Measurements from ENCODE around the gene GRAP.
A peak's percentile ranks its signal among the peaks of the same experiment; 100 is the strongest.
"Not testable (repeated sequence)": the region's sequence is repeated elsewhere in the genome, so short reads cannot be mapped to it uniquely, and the experiment has no call there.

The GRAP gene

GRCh38 chr17:19046782-19047375 is at the start of gene GRAP:
GRAP (minus strand) TSS chr17:19046957; CDS start chr17:19046926, 31 bp downstream.
- FAIRE-seq; DNase-seq (ENCODE audit: low spot score): not testable (repeated sequence)

- not testable (repeated sequence) for FAIRE-seq; DNase-seq (ENCODE audit: low spot score)
Measured at GRCh38 chr17:19093684-19094438, 47.1 kb upstream of the GRAP start.

GRCh38 chr17:19092737-19093683 is 46.3 kb upstream of the GRAP start:
- FAIRE-seq (peak; percentile 81), DNase-seq (ENCODE audit: low spot score) (peak; percentile 16)

- peak; percentile 64 for FAIRE-seq
- DNase-seq (ENCODE audit: low spot score), result not testable (repeated sequence)
Measured at GRCh38 chr17:19090058-19090772, 43.5 kb upstream of the GRAP start.

- FAIRE-seq; DNase-seq (ENCODE audit: low spot score): not testable (repeated sequence)
Measured at GRCh38 chr17:19088804-19089685, 42.3 kb upstream of the GRAP start.

- DNase-seq (ENCODE audit: low spot score); FAIRE-seq: not testable (repeated sequence)
Measured at GRCh38 chr17:19077386-19077785, 30.6 kb upstream of the GRAP start.

GRCh38 chr17:19076398-19077192 is 29.8 kb upstream of the GRAP start:
- DNase-seq (ENCODE audit: low spot score); FAIRE-seq: not testable (repeated sequence)

GRCh38 chr17:19070318-19071168 is 23.8 kb upstream of the GRAP start:
- not testable (repeated sequence) for FAIRE-seq; DNase-seq (ENCODE audit: low spot score)

- not testable (repeated sequence) for FAIRE-seq; DNase-seq (ENCODE audit: low spot score)
Measured at GRCh38 chr17:19064378-19064777, 17.6 kb upstream of the GRAP start.

- not testable (repeated sequence) for FAIRE-seq; DNase-seq (ENCODE audit: low spot score)
Measured at GRCh38 chr17:19063326-19063956, 16.7 kb upstream of the GRAP start.

GRCh38 chr17:19062718-19063325 is 16.1 kb upstream of the GRAP start:
- not testable (repeated sequence) for FAIRE-seq; DNase-seq (ENCODE audit: low spot score)

- peak; percentile 41 for FAIRE-seq
- not testable (repeated sequence) for DNase-seq (ENCODE audit: low spot score)
Measured at GRCh38 chr17:19062009-19062717, 15.4 kb upstream of the GRAP start.

- FAIRE-seq, result not testable (repeated sequence)
Measured at GRCh38 chr17:19055447-19055846, 8.7 kb upstream of the GRAP start.

GRCh38 chr17:19048826-19049225 is 2.1 kb upstream of the GRAP start:
- not testable (repeated sequence) for DNase-seq (ENCODE audit: low spot score); FAIRE-seq

More at GRCh38 chr17:19055447-19055846, 8.7 kb upstream of the GRAP start:
- DNase-seq (ENCODE audit: low spot score), result not testable (repeated sequence)

- FAIRE-seq; DNase-seq (ENCODE audit: low spot score): not testable (repeated sequence)
Measured at GRCh38 chr17:19047510-19047909, 753 bp upstream of the GRAP start.

- FAIRE-seq; DNase-seq (ENCODE audit: low spot score): not testable (repeated sequence)
Measured at GRCh38 chr17:19044643-19045042, 2.1 kb downstream of the GRAP start.

All from RCC 7860 (cell line).